Transverse colon (tissue), 4 donors: ENCODE results near the gene RNF10. TPM values are rescaled to one million over a fixed set of nuclear protein-coding genes. Genes with fewer than 3 reads are reported as not detected.
A peak's percentile ranks its signal among the peaks of the same experiment; 100 is the strongest.

Source experiments
- DNase-seq: peaks from one replicate; pipeline ENCODE4 v3.0.0-alpha.2; 2019
- H3K27ac ChIP-seq, 4 donors: fragments of 200-600 bp; sonication (generic); 2 replicates each; pipeline ENCODE4 v1.5.1; 2016 to 2018; ENCODE audit warnings: inconsistent platforms in 4 of 4
- H3K27me3 ChIP-seq: fragments of 200-600 bp; sonication (generic); 2 replicates; pipeline ENCODE4 v1.5.1; 2017; ENCODE audit warnings: inconsistent platforms
- H3K36me3 ChIP-seq, 4 donors: fragments of 200-600 bp; sonication (generic); 2 replicates each; pipeline ENCODE4 v1.5.1; 2017 to 2019; ENCODE audit warnings: inconsistent platforms in 4 of 4
- H3K4me1 ChIP-seq, 4 donors: fragments of 200-600 bp; sonication (generic); 2 replicates each; pipeline ENCODE4 v1.5.1; 2017 to 2020; ENCODE audit warnings: inconsistent platforms in 4 of 4
- H3K4me3 ChIP-seq, 4 donors: fragments of 200-600 bp; sonication (generic); 1 replicate in 1 of 4; 2 replicates in 3 of 4; pipeline versions ENCODE4 v1.5.1 to v1.6.1; 2017 to 2019; ENCODE audit warnings: inconsistent platforms in 4 of 4
- H3K9me3 ChIP-seq, 2 donors: fragments of 200-600 bp; sonication (generic); 2 replicates each; pipeline ENCODE4 v1.5.1; 2017 to 2019; ENCODE audit warnings: inconsistent platforms in 2 of 2
- EP300 ChIP-seq: sonication (generic); formaldehyde crosslinking; IDR thresholded peaks from one replicate; pipeline ENCODE4 v1.6.1; 2017; ENCODE audit warnings: antibody characterized with exemption, low read depth
- POLR2A ChIP-seq: fragments of 450-650 bp; IDR thresholded peaks from one replicate; pipeline ENCODE4 v1.6.1; 2016; ENCODE audit warnings: antibody characterized with exemption, mild to moderate bottlenecking, moderate library complexity
- POLR2AphosphoS5 ChIP-seq, 3 donors: sonication (generic); formaldehyde crosslinking; IDR thresholded peaks; one replicate each; pipeline ENCODE4 v1.6.1; 2016; ENCODE audit warnings: antibody characterized with exemption in 3 of 3
- WGBS, 2 donors: methylation state at CpG; one replicate each; pipeline ENCODE4 v1.1.5; 2018; ENCODE audit warnings: low coverage in 1 of 2; 5-methylcytosine and 5-hydroxymethylcytosine counted together
- in situ Hi-C, 4 donors: fragments of 200-750 bp; cut with MboI; loops; one replicate each; pipeline versions ENCODE4 v1.15.0 to v1.15.1; 2017; ENCODE audit warnings: low sequenced_read_pairs in 3 of 4, low pct_ligation_motif_present in 1 of 4, low pct_unique_long_range_greater_than_20kb in 1 of 4
- intact Hi-C: fragments of 100-400 bp; cut with DNase I; formaldehyde crosslinking; loops from one replicate; pipeline ENCODE4 v1.15.1; 2023; ENCODE audit warnings: low total_unique reads
- total RNA-seq, 4 donors: library from RNA; depleted of rRNA; stranded (reverse); fragments of >200 nt; gene quantifications; one replicate each; pipeline ENCODE4 v1.1.0, GENCODE V29; 2016
- TF ChIP-seq, protein P1 (sequence below), 5 experiments: fragments of 200-600 bp in 3 of 5; fragments of 450-650 bp in 2 of 5; sonication (generic) in 3 of 5; IDR thresholded peaks; 1 replicate in 2 of 5; 2 replicates in 3 of 5; pipeline ENCODE4 v1.5.1; 2016 to 2017; ENCODE audit warnings: antibody characterized with exemption in 5 of 5, inconsistent platforms in 3 of 5, mild to moderate bottlenecking in 2 of 5, moderate library complexity in 1 of 5

Gene RNF10
- total RNA-seq, 4 donors from 2014 or later, result 204 to 317 (median 213) TPM

DNA sequence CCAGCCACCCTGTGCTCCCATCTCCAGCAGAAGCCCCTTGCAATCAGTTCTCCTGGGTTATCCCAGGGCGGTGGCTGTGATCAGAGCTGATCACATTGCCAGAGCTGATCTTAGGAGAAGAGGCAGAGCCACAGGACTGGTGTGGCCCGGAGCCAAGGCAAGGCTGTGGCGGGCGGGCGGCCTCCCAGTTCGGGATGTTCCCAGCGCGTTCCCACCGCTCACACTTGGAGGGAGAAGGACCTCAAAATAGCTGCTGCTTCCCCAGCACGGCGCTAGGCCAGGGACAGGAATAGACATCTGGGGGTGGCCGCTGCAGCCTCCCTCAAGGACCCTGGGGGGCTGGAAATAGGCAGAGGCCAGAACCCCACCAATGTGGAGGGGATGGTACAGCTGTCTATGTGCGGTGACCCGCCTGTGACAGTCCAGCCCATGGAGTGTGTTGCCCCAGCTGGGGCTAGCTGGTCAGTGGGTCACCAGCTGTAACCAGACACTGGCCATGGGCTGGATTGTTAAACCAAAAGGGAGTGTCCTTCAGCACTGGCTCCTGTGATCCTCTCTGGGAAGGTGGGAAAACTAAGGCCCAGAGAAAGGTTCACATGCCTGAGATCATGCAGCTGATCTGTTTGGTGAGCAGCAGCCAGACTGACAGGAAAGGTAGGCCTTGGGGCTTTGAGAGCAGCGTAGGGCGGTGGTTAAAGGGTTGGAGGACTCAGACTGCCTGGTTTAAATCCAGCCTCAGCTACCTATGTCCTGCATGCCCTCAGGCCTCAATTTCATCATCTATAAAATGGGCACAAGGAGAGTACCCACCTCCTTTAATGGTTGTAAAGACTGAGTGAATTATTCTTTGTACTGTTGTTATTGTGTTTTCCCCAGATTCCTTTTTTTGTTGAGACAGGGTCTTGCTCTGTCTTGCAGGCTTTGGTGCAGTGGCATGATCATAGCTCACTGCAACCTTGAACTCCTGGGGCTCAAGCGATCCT is 55.1 kb downstream of the RNF10 start:
- H3K27ac ChIP-seq, result no peak overlapping the region
- H3K27me3 ChIP-seq, result no peaks in the 10 kb centered on the region
- in situ Hi-C loops (loop anchor here in 3 of 4 donors (5.0 to 10.0 kb wide), 3 partner anchors 56 to 126 kb away; partner anchors contain the start of genes UNC119B (in 2 of the 3) and CABP1 (in 1 of the 3)), intact Hi-C loops (loop anchor here (10.0 kb wide), 2 partner anchors 126 to 516 kb away; partner anchors contain the start of gene UNC119B)
- no peaks in the 10 kb centered on the region for H3K9me3 ChIP-seq
- no peaks in the 10 kb centered on the region for H3K36me3 ChIP-seq
- no peak overlapping the region for H3K4me3 ChIP-seq
- WGBS, 2 donors, result 79% methylated on average over 17 of the region's 17 CpGs; no CpG with 5 or more reads in 1 of the 2 donors
- TF ChIP-seq POLR2A (no peak), POLR2AphosphoS5 (IDR thresholded peaks at IDR 0.05) (no peak), EP300 (no peak)
- TF ChIP-seq, protein P1, sequence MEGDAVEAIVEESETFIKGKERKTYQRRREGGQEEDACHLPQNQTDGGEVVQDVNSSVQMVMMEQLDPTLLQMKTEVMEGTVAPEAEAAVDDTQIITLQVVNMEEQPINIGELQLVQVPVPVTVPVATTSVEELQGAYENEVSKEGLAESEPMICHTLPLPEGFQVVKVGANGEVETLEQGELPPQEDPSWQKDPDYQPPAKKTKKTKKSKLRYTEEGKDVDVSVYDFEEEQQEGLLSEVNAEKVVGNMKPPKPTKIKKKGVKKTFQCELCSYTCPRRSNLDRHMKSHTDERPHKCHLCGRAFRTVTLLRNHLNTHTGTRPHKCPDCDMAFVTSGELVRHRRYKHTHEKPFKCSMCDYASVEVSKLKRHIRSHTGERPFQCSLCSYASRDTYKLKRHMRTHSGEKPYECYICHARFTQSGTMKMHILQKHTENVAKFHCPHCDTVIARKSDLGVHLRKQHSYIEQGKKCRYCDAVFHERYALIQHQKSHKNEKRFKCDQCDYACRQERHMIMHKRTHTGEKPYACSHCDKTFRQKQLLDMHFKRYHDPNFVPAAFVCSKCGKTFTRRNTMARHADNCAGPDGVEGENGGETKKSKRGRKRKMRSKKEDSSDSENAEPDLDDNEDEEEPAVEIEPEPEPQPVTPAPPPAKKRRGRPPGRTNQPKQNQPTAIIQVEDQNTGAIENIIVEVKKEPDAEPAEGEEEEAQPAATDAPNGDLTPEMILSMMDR (IDR thresholded peaks at IDR 0.05), result no peak
- peaks cover 0 to 20% (median 6%) of the 10 kb centered on the region in 4 donors for H3K4me1 ChIP-seq
- DNase-seq, result peak; percentile 21

- peak overlapping the region; percentile 78 to 81 (median 80) for H3K27ac ChIP-seq
These were observed 56.7 kb downstream of the RNF10 start for GRCh38 chr12:120590741-120591407.

GRCh38 chr12:120592121-120593049 is 58.2 kb downstream of the RNF10 start:
- Histone ChIP-seq H3K27ac (no peak overlapping the region), H3K4me1 (peaks cover 0 to 14% (median 0%) of the 10 kb centered on the region in 4 donors), H3K27me3 (peaks cover 3% of the 10 kb centered on the region), H3K4me3 (no peak overlapping the region), H3K9me3 (no peaks in the 10 kb centered on the region), H3K36me3 (no peaks in the 10 kb centered on the region)
- no peak for DNase-seq
- in situ Hi-C loops, result no loop called here
- intact Hi-C loops, result no loop called here
- TF ChIP-seq POLR2AphosphoS5 (IDR thresholded peaks at IDR 0.05), result no peak
- TF ChIP-seq, protein P1 (IDR thresholded peaks at IDR 0.05), result no peak
- WGBS, 2 donors, result 84 to 100% methylated on average over 1 to 8 of the region's 8 CpGs

More at GRCh38 chr12:120590741-120591407, 56.7 kb downstream of the RNF10 start:
- no peaks in the 10 kb centered on the region for H3K9me3 ChIP-seq
- 31% methylated on average over 6 of the region's 6 CpGs; no CpG with 5 or more reads in 1 of the 2 donors for WGBS, 2 donors
- H3K4me1 ChIP-seq, result peaks cover 0 to 14% (median 0%) of the 10 kb centered on the region in 4 donors
- no peaks in the 10 kb centered on the region for H3K36me3 ChIP-seq
- no peak overlapping the region for H3K4me3 ChIP-seq
- peak; percentile 82 for DNase-seq
- no peak for TF ChIP-seq EP300
- TF ChIP-seq, protein P1 (IDR thresholded peaks at IDR 0.05), result no peak
- TF ChIP-seq POLR2A, result peak; percentile 64
- TF ChIP-seq POLR2AphosphoS5 (IDR thresholded peaks at IDR 0.05), result peak in 2 of 3 donors; percentile 74 to 77
- in situ Hi-C loops, result no loop called here
- intact Hi-C loops, result no loop called here
- H3K27me3 ChIP-seq, result no peaks in the 10 kb centered on the region
